MM.1S (cell line): ENCODE data around the gene MBOAT7.

Experiments used
- CTCF ChIP-seq: fragments of 300-600 bp; sonication (generic); IDR thresholded peaks from 2 replicates; pipeline ENCODE4 v1.5.1; 2016; ENCODE audit warnings: antibody characterized with exemption, low read length, mixed read lengths
- EZH2phosphoT487 ChIP-seq: fragments of 300-600 bp; sonication (generic); IDR thresholded peaks from 2 replicates; pipeline ENCODE4 v1.6.1; 2018; ENCODE audit warnings: antibody characterized with exemption, low read length

GRCh38 chr19:54148158-54148557 lies 41.2 kb downstream of the MBOAT7 start:
- no peak for TF ChIP-seq CTCF
- no peak for TF ChIP-seq EZH2phosphoT487
